Dedifferentiated amniotic fluid mesenchymal stem cell (primary cell): Measurements from ENCODE around the gene CATSPER4.
A peak's percentile ranks its signal among the peaks of the same experiment; 100 is the strongest.
"Not testable (repeated sequence)": the region's sequence is repeated elsewhere in the genome, so short reads cannot be mapped to it uniquely, and the experiment has no call there.

Source experiments
- DNase-seq: peaks from one replicate; pipeline ENCODE4 v3.0.0-alpha.2; 2016; ENCODE audit errors: extremely low spot score

CATSPER4 gene

GRCh38 chr1:26195805-26196204, 5.4 kb downstream of the CATSPER4 start:
- no peak for DNase-seq

DNA sequence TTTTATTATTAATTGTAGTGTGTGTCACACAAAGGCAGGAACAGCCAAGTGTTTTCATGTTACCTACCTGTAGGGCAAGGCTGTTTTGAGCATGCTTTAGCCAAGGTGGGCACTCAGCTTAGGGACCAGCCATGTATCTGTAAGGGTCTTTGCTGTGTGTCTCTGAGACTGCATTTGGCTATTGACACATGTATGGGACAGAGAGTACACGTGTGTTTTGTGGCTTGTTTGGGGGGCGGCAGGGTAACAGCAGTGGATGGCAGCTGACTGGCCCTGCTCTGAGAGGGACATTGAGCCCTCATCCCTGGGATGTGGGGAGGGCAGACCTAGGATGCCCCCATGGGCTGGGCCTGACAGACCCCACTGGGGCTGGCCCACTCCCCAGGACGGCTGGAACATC, 6.9 kb downstream of the CATSPER4 start:
- no peak for DNase-seq

DNA sequence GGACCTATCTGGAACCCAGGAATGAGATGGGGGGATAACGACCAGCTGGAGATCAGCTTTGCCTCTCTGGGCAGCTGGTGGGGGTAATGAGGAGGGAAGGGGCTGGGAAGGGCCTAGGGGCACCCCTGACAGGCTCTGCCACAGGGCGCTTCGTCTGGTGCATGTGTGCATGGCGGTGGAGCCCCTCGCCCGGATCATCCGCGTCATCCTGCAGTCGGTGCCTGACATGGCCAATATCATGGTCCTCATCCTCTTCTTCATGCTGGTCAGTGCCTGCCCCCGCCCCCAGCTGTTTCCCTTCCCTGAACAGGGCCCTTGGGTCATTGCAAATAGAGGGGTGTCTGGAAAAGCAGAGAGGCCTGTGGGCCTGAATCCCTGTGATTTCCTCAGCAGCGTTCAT, 7.4 kb downstream of the CATSPER4 start:
- no peak for DNase-seq

DNA sequence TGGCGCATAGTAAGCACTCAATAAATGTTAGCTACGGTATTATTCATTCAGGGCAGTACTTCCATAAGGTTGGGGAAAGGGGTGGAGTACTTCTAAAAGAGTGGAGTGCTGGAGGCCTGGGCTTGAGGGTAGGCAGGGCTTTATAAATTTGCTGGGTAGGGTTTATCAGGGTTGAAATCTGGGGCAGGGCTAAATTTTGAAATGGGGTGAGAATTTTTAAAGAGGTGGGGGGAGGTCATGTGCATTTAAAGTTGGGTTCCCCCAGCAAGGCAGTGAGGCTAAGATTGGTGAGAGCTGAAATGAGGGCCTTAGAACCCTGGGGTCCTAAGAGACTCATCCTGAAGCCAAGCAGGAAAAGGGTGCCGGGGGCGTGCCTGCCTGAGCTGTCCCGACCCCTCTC, 10.0 kb downstream of the CATSPER4 start:
- DNase-seq, result no peak

DNA sequence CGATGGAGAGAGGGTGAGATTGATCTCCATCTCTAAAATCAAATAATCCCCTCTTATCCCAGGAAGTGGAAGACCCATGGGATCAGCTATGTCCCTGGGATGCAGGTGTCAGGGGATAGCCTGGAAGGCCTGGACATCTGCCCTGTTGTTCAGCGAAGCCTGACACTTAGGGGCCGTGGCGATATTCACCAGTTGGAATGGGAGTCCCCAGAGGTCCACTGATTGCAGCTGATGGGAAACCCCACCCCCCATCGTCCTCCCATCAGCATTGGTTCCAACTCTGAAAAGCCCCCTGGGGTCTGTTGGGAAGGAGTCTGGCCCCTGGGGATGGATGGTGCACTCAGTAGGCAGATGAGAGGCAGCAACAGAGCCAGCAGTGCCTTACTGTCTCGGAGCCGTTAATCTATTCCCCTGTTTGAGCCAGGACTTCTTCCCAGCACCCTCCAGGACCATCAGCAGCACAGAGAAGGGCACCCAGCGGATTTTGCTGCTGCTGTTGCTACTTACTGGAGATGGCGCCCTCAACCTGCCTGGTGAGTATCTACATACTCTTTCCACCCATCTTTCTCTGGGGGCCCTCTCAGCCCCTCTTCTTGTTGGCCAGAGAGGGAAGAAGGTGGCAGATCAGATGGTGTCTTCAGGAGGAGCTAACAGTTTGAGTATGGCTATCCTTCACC, 13.4 kb downstream of the CATSPER4 start:
- no peak for DNase-seq

DNA sequence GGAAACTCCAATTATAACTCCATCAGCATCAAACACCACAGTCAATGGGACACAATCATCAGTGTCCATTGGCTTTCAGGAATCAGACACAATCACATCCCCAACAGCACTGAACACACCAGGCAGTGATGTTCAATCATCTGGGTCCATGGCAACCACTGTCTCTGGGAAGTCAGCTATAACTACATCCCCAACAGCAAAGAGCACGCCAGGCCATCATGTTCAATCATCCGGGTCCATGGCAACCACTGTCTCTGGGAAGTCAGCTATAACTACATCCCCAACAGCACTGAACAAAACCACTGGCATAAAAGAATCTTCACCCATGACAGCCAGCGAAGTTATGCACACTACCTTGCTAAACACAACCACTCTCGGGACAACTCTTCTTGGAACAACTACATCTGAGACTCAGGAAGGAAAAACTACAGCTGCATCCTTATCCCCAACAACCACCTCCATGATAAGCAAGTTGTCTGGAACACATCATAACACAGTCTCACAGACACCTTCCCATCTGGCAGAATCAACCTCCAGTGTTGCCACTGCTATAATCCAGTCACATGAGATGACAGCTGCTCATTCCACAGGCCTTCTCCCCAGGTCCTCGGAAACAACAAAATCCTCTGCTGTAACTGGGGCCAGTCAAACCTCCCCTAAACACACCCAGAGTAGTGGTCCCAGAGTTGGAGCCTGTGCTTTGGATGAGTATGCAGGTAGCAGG, 19.9 kb downstream of the CATSPER4 start:
- no peak for DNase-seq

DNA sequence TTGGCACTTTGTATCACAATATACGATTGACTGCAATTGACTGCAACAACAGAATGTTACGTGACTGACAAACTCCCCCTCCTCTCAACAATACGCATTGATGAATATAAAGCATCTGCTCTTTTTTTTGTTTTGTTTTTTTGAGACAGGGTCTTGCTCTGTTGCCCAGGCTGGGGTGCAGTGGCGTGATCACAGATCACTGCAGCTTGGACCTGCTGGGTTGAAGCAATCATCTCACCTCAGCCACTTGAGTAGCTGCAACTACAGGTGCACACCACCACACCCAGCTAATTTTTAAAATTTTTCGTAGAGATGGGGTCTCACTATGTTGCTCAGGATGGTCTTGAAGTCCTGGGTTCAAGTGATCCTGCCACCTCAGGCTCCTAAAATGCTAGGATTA, 22.3 kb downstream of the CATSPER4 start:
- DNase-seq, result no peak

DNA sequence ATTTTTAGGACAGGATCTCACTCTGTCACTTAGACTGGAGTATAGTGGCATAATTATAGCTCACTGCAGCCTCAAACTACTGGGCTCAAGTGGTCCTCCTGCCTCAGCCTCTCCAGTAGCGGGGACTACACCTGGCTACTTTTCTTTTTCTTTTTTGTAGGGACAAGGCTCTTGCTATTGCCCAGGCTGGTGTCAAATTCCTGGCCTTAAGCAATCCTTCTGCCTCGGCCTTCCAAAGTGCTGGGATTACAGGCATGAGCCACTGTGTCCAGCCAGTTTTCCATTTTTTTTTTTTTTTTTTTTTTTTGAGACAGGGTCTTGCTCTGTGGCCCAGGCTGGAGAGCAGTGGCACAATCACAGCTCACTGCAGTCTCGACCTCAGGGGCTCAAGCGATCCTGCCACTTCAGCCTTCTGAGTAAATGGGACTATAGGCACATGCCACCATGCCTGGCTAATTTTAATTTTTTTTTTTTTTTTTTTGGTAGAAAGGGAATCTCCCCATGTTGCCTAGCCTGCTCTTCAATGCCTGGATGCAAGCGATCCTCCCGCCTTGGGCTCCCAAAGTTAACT, 23.0 kb downstream of the CATSPER4 start:
- no peak for DNase-seq

- DNase-seq, result no peak
Observed at GRCh38 chr1:26215246-26215645, 24.8 kb downstream of the CATSPER4 start.

GRCh38 chr1:26218906-26219494, 28.6 kb downstream of the CATSPER4 start:
- no peak for DNase-seq

- no peak for DNase-seq
Observed at GRCh38 chr1:26220199-26220912, 30.0 kb downstream of the CATSPER4 start.

DNA sequence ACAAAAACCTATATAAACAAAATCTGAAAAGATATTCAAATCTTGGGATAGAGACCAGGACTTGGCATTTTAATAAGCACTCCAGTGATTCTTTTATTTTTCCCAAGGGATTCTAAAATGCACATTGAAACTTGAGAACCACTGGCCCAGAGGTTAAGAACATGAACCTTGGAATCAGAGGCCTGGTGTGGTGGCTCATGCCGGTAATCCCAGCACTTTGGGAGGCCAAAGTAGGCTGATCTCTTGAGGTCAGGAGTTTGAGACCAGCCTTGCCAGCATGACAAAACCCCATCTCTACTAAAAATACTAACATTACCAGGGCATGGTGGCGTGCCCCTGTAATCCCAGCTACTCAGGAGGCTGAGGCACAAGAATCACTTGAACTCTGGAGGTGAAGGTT, 30.7 kb downstream of the CATSPER4 start:
- no peak for DNase-seq

DNA sequence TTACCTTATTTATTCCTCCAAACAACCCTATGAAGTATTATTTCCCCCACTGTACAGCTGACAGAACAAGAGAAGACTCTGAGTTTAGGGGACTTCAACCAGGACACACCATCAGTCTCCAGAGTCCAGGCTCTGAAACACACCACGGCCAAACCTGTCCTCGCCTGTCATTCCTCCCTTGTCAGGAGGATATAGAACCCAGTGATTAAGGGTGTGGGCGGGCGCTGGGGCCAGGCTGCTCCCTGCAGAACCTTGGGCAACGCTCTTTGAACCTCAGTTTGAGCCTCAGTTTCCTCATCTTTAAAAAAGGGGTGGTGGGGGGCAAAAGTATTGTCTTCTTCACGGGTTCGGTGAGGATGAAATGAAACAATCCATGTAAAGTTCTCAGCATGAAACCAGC, 34.2 kb downstream of the CATSPER4 start:
- no peak for DNase-seq

- no peak for DNase-seq
Observed at GRCh38 chr1:26225033-26225831, 34.8 kb downstream of the CATSPER4 start.

DNA sequence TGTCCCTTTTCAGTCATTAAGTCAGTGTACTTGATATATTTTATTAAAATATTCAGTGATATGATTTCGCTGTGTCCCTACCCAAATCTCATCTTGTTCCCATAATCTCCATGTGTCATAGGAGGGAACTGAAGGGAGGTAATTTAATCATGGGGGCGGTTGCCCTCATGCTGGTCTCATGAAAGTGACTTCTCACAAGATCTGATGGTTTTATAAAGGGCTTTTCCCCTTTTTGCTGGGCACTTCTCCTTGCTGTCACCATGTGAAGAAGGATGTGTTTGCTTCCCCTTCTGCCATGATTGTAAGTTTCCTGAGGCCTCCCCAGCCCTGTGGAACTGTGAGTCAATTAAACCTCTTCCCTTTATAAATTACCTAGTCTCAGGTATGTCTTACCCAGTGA, 40.3 kb downstream of the CATSPER4 start:
- not testable (repeated sequence) for DNase-seq

DNA sequence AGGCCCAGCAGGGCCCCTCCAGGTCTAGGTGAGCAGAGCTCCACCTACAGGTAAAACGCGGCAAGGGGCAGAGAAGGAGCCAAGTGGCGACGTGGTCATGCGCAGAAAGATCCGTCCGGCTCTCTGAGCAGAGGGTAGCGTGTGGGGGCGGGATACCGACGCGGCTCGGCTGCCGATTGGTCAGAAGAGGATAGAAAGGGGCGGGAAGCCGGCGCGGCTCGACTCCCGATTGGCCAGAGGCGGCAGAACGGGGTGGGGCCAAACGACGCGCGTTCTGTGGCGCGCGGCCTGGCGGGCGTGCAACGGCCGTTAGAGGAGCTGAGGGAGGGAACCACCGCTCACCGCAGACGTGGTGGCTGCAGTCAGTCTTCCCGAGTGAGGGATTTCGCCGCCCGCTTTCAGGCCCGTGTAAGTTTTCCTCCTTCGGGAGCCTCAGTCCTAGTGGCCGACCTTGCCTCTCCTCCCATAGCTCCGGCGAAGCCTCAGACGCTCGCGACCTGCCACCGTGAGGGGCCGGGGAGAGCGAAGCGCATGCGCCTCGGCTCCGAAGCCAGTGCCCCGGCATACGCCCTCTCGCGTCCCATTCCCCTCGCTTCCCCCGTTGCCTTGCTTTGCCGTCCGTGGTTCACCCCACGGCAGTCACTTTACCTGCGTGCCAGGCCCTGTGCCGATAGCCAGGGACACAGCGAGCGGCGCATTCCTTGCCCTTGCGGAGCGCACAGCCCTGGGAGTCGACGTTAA, 43.7 kb downstream of the CATSPER4 start, which contains the start of gene CEP85:
TSS of gene CEP85 (plus strand) at position 298 of the 741 bp plus-strand sequence. CDS start 5,584 bp downstream, outside the sequence.
- DNase-seq, result peak; percentile 98

DNA sequence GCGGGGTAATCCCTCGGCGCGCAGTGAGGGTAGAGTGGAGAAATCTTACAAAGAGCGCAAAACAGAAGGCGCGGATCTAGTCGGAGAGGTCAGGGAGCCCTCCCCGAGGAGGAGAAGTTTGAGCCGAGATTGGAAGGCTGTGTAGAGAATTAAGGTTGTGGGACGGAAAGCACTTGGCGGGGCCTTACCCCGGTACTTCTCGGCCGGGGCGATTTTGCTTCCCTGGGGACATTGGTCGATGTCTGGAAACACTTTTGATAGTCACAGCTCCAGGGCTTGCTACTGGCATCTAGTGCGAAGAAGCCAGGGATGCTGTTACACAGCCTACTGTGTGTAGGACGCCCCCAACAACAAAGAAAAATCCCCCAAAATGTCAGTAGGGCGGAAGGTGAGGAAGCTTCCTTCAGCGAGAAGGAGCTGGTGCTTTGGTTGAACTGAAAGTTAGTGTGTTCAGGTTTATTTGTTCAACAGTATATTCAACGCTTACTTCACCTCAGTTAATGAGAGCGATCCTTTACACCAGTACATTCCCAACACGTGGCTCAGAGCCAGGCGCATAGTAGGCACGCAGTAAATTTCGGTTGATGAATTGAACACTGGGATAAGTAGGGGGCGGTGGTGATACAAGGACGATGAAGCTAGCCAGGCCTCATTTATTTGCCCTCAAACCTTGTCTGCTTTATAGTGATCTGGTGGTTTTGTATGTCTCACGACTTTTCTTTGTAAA, 44.4 kb downstream of the CATSPER4 start:
- no peak for DNase-seq

DNA sequence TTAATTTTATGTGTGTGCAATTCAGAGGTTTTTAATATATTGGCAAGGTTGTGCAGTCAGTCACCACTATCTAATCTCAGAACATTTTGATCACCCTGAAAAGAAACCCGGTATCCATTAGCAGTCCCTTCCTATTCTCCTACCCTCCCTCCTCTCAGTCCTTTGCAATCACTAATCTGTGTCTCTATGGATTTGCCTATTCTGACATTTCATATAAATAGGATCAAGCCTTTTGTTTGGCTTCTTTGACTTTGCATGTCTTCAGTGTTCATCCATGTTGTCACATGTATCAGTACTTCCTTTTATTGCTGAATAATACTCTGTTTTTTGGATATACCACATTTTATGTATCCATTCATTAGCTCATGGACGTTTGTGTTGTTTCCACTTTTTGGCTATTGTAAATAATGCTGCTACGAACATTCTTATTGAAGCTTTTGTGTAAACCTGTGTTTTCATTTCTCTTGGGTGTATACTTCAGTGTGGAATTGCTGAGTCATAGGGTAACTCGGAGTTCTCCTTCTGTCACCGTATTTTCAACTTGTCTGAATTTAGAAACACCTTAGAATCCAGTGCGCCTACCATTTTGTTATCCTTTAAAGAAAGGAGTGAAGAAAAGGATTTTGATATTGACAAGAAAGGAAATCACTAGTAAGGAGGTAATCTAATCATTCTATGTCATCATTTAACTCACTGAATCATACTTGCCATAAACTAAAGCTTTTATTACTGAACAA, 47.0 kb downstream of the CATSPER4 start:
- no peak for DNase-seq

DNA sequence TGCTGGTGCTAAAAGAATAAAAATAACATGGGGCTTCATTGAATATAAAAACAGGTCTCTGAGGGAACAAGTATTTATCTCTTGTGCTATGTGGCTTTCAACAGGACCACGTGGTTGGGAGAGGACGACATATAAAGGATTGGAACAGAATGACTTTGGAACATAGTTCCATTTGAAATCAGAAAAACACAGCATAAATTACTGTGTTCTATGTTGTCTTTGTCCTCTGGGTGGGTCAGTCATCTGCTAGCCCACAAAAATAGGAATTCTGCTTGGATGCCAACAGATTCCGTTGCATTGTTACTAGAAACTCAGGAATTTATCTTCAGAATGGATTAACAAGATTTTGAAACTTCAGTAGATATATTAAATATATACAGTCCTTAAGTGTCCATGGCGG, 49.5 kb downstream of the CATSPER4 start:
- no peak for DNase-seq
